B cell (primary cell): ENCODE results near the gene PALB2. TPM values are rescaled to one million over a fixed set of nuclear protein-coding genes. Genes with fewer than 3 reads are reported as not detected.

ENCODE experiments used
- ATAC-seq: fragments of 200-7000 bp; cut with Tn5 transposase; one replicate; pipeline ENCODE4 v1.10.0; 2021; ENCODE audit warnings: low read depth, mild to moderate bottlenecking, moderate number of reproducible peaks, moderate library complexity
- CTCF ChIA-PET: fragments of 350-600 bp; sonication (Branson Sonifier 250); formaldehyde crosslinking; loops from one replicate; lab custom pipeline; 2021; ENCODE audit warnings: antibody characterized with exemption, inconsistent platforms; lab: Charles Lee
- POLR2A ChIA-PET: fragments of 350-600 bp; sonication (Branson Sonifier 250); formaldehyde crosslinking; loops from one replicate; lab custom pipeline; 2021; ENCODE audit warnings: antibody characterized with exemption; lab: Charles Lee
- DNase-seq: peaks from one replicate; pipeline ENCODE4 v3.0.0; 2013
- H2AFZ ChIP-seq: 2 replicates; pipeline ENCODE4 v1.6.1; 2012; ENCODE audit warnings: mild to moderate bottlenecking, low read depth, low read length; ENCODE audit not compliant: insufficient read depth, poor library complexity, severe bottlenecking
- H3K27ac ChIP-seq, 2 donors: 1 replicate in 1 of 2; 2 replicates in 1 of 2; pipeline ENCODE4 v1.5.1; 2012 to 2013; ENCODE audit warnings: low read length in 2 of 2, mild to moderate bottlenecking in 2 of 2, moderate library complexity in 1 of 2
- H3K27me3 ChIP-seq, 4 experiments: fragments of 200-600 bp in 1 of 4; sonication (generic) in 1 of 4; replicated peaks in 1 of 4; 1 replicate in 2 of 4; 2 replicates in 2 of 4; pipeline versions ENCODE4 v1.6.1 to v1.7.0; 2013 to 2016; ENCODE audit warnings: low read length in 3 of 4, mild to moderate bottlenecking in 2 of 4, mixed read lengths in 1 of 4, moderate library complexity in 1 of 4; ENCODE audit not compliant: insufficient read depth in 4 of 4, control insufficient read depth in 3 of 4; ENCODE audit errors: control extremely low read depth in 1 of 4
- H3K36me3 ChIP-seq, 2 experiments: replicated peaks in 1 of 2; 1 replicate in 1 of 2; 2 replicates in 1 of 2; pipeline versions ENCODE4 v1.6.1 to v1.7.1; 2013; ENCODE audit warnings: low read length in 1 of 2; ENCODE audit not compliant: insufficient read depth in 2 of 2, control insufficient read depth in 1 of 2; ENCODE audit errors: control extremely low read depth in 1 of 2, extremely low read depth in 1 of 2
- H3K4me1 ChIP-seq, 2 donors: fragments of 200-600 bp in 1 of 2; sonication (generic) in 1 of 2; 1 replicate in 1 of 2; 2 replicates in 1 of 2; pipeline versions ENCODE4 v1.5.1 to v1.6.1; 2013 to 2017; ENCODE audit warnings: low read length in 2 of 2; ENCODE audit not compliant: control insufficient read depth in 2 of 2, insufficient read depth in 2 of 2
- H3K4me2 ChIP-seq: replicated peaks from 2 replicates; pipeline ENCODE3; 2012; ENCODE audit warnings: mild to moderate bottlenecking, low read depth, low read length; ENCODE audit not compliant: poor library complexity, severe bottlenecking
- H3K4me3 ChIP-seq, 5 experiments: fragments of 200-600 bp in 1 of 5; sonication (generic) in 1 of 5; 1 replicate in 3 of 5; 2 replicates in 2 of 5; pipeline versions ENCODE4 v1.5.1 to v1.7.0; 2011 to 2016; ENCODE audit warnings: low read length in 4 of 5, mild to moderate bottlenecking in 4 of 5, low read depth in 2 of 5, control low read depth in 1 of 5, moderate library complexity in 1 of 5; ENCODE audit not compliant: insufficient read depth in 1 of 5; ENCODE audit errors: control extremely low read depth in 1 of 5, extremely low read depth in 1 of 5
- H3K79me2 ChIP-seq: fragments of 200-600 bp; sonication (generic); one replicate; pipeline ENCODE4 v1.6.0; 2016; ENCODE audit warnings: low read length; ENCODE audit not compliant: control insufficient read depth, insufficient read depth
- H3K9ac ChIP-seq: fragments of 200-600 bp; sonication (generic); 2 replicates; pipeline ENCODE4 v1.6.1; 2017; ENCODE audit warnings: mild to moderate bottlenecking, low read length, moderate library complexity
- H3K9me3 ChIP-seq, 3 donors: one replicate each; pipeline versions ENCODE4 v1.6.1 to v1.7.1; 2013; ENCODE audit warnings: low read length in 2 of 3; ENCODE audit not compliant: control insufficient read depth in 2 of 3, insufficient read depth in 1 of 3; ENCODE audit errors: control extremely low read depth in 1 of 3
- H4K20me1 ChIP-seq: 2 replicates; pipeline ENCODE4 v1.6.0; 2012; ENCODE audit warnings: mild to moderate bottlenecking, low read length; ENCODE audit not compliant: insufficient read depth, control insufficient read depth, poor library complexity, severe bottlenecking
- H3K27ac Mint-ChIP-seq: one replicate; pipeline ENCODE4 v1.8.0; 2021; ENCODE audit warnings: mixed read lengths
- H3K27me3 Mint-ChIP-seq: one replicate; pipeline ENCODE4 v1.8.0; 2021; ENCODE audit warnings: mixed read lengths
- H3K4me1 Mint-ChIP-seq: one replicate; pipeline ENCODE4 v1.8.0; 2021; ENCODE audit warnings: mixed read lengths
- H3K4me3 Mint-ChIP-seq: one replicate; pipeline ENCODE4 v1.8.0; 2021; ENCODE audit warnings: mixed read lengths
- H3K9me3 Mint-ChIP-seq: one replicate; pipeline ENCODE4 v1.8.0; 2022; ENCODE audit warnings: mixed read lengths; ENCODE audit not compliant: insufficient read depth
- CTCF ChIP-seq: fragments of 200-600 bp; IDR thresholded peaks from one replicate; pipeline ENCODE4 v1.8.0; 2022; ENCODE audit warnings: antibody characterized with exemption, mild to moderate bottlenecking
- EZH2 ChIP-seq: IDR thresholded peaks from 2 replicates; pipeline ENCODE4 v1.6.1; 2012; ENCODE audit warnings: borderline replicate concordance, low read depth, mild to moderate bottlenecking, moderate library complexity, low read length; ENCODE audit not compliant: insufficient read depth, poor library complexity, severe bottlenecking
- WGBS: methylation state at CpG from one replicate; pipeline ENCODE4 v1.1.5; 2013; ENCODE audit warnings: missing lambda C conversion rate; ENCODE audit not compliant: insufficient coverage; 5-methylcytosine and 5-hydroxymethylcytosine counted together
- intact Hi-C: fragments of 100-400 bp; cut with micrococcal nuclease; formaldehyde crosslinking; loops from one replicate; pipeline ENCODE4 v1.10.0; 2022
- polyA plus RNA-seq: library from polyadenylated mRNA; depleted of rRNA; stranded (reverse); fragments of >200 nt; gene quantifications from 2 replicates; pipeline ENCODE4 v1.2.3, GENCODE V29; 2012
- total RNA-seq, 2 donors: library from RNA; stranded (reverse); fragments of 120-200 nt in 1 of 2; gene quantifications; 1 replicate in 1 of 2; 2 replicates in 1 of 2; pipeline versions ENCODE4 v1.2.3 to v1.2.4, GENCODE V29; 2013 to 2022

Gene PALB2
- total and polyA plus RNA-seq, 2 donors (not counting 1 experiment from before 2014, with no cell fraction given) = 3.6 to 16.3 TPM

GRCh38 chr16:23577493-23577892 is 63.6 kb downstream of the PALB2 start:
- H3K9me3 Mint-ChIP-seq = no peaks in the 10 kb centered on the region
- no peaks in the 10 kb centered on the region for H3K27me3 ChIP-seq
- H4K20me1 ChIP-seq = no peaks in the 10 kb centered on the region
- TF ChIP-seq EZH2 = no peak
- TF ChIP-seq CTCF = no peak
- H3K27ac Mint-ChIP-seq = no peak overlapping the region
- no peak overlapping the region for H3K4me3 ChIP-seq
- ATAC-seq = no peak
- no peak overlapping the region for H3K9ac ChIP-seq
- no peak for DNase-seq
- H3K4me1 Mint-ChIP-seq = no peaks in the 10 kb centered on the region
- ChIA-PET POLR2A (interaction anchor here (0.6 kb wide), 1 partner anchor 41 kb away, joined by 11 read pairs; no protein-coding TSS in a partner anchor), CTCF (no interaction called here)
- no peaks in the 10 kb centered on the region for H3K27me3 Mint-ChIP-seq
- no peaks in the 10 kb centered on the region for H3K9me3 ChIP-seq
- peaks cover 3 to 46% of the 10 kb centered on the region in 2 experiments for H3K36me3 ChIP-seq
- no peaks in the 10 kb centered on the region for H3K79me2 ChIP-seq
- no peak overlapping the region for H3K4me2 ChIP-seq
- H3K27ac ChIP-seq = no peak overlapping the region
- no peak overlapping the region for H3K4me3 Mint-ChIP-seq
- no peak overlapping the region for H2AFZ ChIP-seq
- H3K4me1 ChIP-seq = no peaks in the 10 kb centered on the region
- 100% methylated on average over 1 of the region's 2 CpGs for WGBS
- intact Hi-C loops = no loop called here

GRCh38 chr16:23575834-23576233 is 65.3 kb downstream of the PALB2 start:
- H3K9ac ChIP-seq = no peak overlapping the region
- no peak for ATAC-seq
- WGBS = 100% methylated on average over 1 of the region's 3 CpGs
- DNase-seq = no peak
- ChIA-PET POLR2A (no interaction called here), CTCF (interaction anchor here (0.9 kb wide), 1 partner anchor 141 kb away, joined by 4 read pairs; no protein-coding TSS in a partner anchor)
- no peaks in the 10 kb centered on the region for H3K79me2 ChIP-seq
- H3K9me3 ChIP-seq = no peaks in the 10 kb centered on the region
- no peak overlapping the region for H3K4me2 ChIP-seq
- TF ChIP-seq EZH2 (no peak), CTCF (no peak)
- H3K36me3 ChIP-seq = peaks cover 1 to 47% of the 10 kb centered on the region in 2 experiments
- intact Hi-C loops = no loop called here
- H3K4me1 ChIP-seq = peaks cover 7% of the 10 kb centered on the region in 2 donors
- H2AFZ ChIP-seq = no peak overlapping the region
- H3K27me3 ChIP-seq = no peaks in the 10 kb centered on the region
- Mint-ChIP-seq H3K4me1 (peaks cover 11% of the 10 kb centered on the region), H3K27me3 (no peaks in the 10 kb centered on the region), H3K4me3 (no peak overlapping the region), H3K27ac (no peak overlapping the region), H3K9me3 (no peaks in the 10 kb centered on the region)
- H4K20me1 ChIP-seq = no peaks in the 10 kb centered on the region
- no peak overlapping the region for H3K27ac ChIP-seq
- H3K4me3 ChIP-seq = no peak overlapping the region
